IPS DF 19.7 (cell line): ENCODE measurements around the gene SERPINB5.
A peak's percentile ranks its signal among the peaks of the same experiment; 100 is the strongest.

Source experiments
- DNase-seq: peaks from one replicate; pipeline ENCODE4 v3.0.0-alpha.2; 2013; ENCODE audit warnings: low read depth, low spot score

Gene SERPINB5

GRCh38 chr18:63468575-63468974 is 8.2 kb upstream of the SERPINB5 start:
- no peak for DNase-seq

- no peak for DNase-seq
Measured at GRCh38 chr18:63470751-63471150, 6.0 kb upstream of the SERPINB5 start.

- DNase-seq, result no peak
Measured at GRCh38 chr18:63472380-63472779, 4.4 kb upstream of the SERPINB5 start.

DNA sequence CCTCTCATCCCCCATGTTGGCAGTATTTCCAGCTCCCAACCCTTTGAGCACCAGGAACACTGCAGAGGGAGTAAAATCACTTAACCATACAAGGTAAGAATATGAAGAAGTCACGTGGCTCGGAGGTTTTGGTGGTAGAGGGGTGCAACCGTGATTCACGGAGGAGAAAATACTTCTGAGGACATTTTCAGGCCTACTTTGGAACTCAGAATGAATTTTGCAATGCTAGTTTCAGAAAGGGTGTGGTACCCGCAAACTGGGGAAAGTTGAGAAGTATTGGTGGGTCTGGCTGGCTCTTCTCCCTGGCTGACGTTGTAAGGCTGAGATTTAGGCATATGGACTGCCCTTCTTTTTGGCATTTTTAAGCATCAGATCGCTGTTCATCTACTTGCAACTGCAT is 442 bp downstream of the SERPINB5 start:
- no peak for DNase-seq

GRCh38 chr18:63477968-63478367 is 1.2 kb downstream of the SERPINB5 start:
- no peak for DNase-seq

- no peak for DNase-seq
Measured at GRCh38 chr18:63479826-63480225, 3.1 kb downstream of the SERPINB5 start.

DNA sequence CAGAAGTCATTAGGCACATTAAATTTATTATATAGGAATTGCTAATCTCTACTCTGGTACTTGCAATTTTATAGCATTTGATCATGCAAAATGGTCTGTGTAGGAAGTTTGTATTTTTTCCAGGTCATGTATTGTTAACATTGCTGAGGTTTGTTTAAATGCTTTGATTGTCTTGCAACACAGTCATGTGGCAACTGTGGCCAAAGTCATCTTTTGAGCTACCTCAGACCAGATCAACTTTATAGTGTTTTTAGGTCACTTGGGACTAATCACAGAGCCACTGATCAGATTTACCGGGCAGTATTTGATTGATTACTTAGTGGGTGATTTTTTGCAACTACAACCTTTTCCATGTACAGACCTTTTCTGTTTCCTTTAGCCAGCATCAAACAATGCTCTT is 3.7 kb downstream of the SERPINB5 start:
- DNase-seq, result no peak

GRCh38 chr18:63480915-63481314 is 4.2 kb downstream of the SERPINB5 start:
- DNase-seq, result no peak

- DNase-seq, result no peak
Measured at GRCh38 chr18:63487676-63488075, 10.9 kb downstream of the SERPINB5 start.

GRCh38 chr18:63488160-63488559 is 11.4 kb downstream of the SERPINB5 start:
- DNase-seq, result no peak

- DNase-seq, result no peak
Measured at GRCh38 chr18:63492851-63493250, 16.1 kb downstream of the SERPINB5 start.

GRCh38 chr18:63495675-63496074 is 18.9 kb downstream of the SERPINB5 start:
- no peak for DNase-seq

- DNase-seq, result no peak
Measured at GRCh38 chr18:63505566-63506335, 29.0 kb downstream of the SERPINB5 start.

- no peak for DNase-seq
Measured at GRCh38 chr18:63506336-63506646, 29.5 kb downstream of the SERPINB5 start.

- DNase-seq, result no peak
Measured at GRCh38 chr18:63508596-63508995, 31.8 kb downstream of the SERPINB5 start.

GRCh38 chr18:63511285-63511684 is 34.5 kb downstream of the SERPINB5 start:
- peak; percentile 67 for DNase-seq

DNA sequence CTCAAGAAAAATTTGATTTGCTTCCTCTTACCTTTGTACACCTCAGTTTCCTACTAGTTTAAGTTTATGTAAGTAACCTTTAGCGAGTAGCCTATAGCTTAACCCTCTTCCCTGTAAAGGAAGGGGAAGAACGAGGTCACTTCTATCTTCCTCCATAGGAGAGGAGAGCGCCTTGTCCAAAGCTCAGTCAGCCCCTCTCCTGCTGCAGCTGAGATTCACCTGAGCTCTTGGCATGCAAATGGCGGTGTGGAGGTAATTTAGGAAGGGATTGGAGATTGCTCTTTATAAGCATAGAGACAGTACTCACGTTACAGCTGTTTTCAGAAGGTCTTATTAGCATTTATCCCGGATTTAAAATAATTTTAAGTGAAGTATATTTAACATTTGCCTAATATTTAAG is 37.6 kb downstream of the SERPINB5 start:
- DNase-seq, result no peak

DNA sequence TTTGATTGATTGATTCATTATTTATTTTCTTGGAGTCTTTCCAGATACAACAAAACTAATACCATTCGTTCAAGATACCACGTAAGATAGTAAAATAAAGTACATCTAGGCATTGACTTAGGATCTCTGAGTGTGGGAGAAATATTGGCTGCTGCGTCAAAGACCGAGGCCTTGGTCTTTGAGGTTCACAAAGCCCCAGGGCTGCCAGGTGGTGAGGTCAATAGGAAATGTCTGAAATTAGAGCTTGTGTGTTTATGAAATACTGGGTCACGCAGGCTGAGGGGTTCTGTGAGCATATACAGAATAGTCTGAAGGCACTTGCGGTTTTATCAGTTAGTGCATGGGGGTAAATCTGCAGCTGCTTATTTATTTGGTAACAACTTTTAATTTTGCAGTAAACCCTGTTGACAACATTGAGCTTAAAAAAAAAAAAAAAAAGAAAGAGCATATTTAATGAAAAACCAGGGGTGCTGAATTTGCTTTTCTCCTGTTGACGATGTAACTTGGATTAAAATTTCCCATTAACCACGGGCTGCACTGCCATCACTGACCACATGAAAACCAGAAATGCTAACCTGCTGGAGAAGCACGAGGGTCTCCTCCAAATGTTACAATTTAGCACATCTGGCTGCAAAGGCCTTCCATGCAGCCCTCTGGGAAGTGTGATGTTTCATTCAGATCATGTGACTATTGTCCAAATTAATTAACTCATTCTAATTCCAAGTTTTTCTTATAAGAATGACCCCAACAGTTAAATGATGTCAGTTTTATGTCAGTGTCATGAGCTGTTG is 38.3 kb downstream of the SERPINB5 start:
- no peak for DNase-seq

DNA sequence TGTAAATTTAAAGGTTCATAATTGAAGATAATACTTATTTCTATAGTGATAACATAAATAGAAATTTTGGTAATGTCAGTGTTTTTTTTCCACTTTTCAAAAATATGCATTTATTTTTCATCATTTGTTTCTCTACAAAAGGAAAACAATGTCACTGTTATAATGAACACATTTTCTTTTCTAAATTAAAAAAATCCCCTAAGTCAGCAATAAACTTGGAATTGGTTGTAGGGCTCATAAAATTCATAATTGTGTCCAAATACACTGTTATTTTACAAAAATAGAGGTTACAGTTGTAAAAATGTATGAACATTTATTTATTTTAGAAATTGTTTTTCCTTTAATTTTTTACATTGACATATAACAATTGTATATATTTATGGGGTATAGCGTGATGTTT is 39.0 kb downstream of the SERPINB5 start:
- no peak for DNase-seq

- no peak for DNase-seq
Measured at GRCh38 chr18:63518178-63519012, 41.6 kb downstream of the SERPINB5 start.

DNA sequence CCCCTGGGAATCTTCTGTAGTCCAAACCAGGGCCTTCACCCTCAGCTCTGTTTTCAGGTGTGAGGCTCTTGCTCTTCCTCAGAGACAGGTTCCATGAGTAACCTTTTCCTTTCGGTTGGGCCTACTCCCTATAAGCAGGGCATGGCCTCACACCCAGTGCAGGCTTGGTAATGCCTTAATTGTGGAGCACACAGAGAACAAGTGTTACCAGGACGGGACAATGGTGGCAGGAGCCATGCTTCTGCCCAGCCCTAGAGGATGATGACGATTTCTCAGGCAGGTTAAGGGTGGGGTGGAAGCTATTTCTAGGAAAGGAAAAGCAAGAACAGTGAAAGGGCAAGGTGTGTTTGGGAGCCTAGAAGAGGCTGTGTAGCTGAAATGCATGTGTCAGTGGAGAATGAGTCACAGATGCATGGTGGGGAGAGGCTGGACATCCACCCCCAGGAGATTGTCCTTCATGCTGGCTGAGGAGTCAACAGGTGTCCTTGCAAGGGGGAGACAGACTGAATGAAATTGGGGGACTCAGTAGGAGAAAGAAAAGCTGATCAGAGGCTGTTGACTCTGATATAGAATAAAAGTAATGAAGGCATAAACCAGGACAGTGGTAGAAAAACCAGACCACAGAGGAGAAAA is 43.4 kb downstream of the SERPINB5 start:
- DNase-seq, result no peak

DNA sequence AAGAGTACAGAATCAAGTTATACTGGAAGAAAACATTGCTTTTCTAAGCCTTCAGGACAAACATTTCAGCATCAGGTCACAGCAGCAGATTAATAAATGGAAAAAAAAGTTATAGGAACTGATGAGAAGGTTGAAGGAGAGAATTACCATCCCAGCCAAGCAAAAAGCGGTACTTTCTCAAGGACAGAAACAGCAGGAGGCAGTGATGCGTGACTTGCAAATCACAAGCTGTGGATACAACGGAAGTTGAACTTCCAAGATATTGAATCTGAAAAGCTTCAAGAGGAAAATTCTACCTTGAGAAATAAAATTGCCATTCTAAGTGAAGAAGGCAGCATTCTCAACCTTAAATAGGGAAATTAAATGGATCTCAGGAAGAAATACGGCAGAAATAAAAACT is 46.9 kb downstream of the SERPINB5 start:
- no peak for DNase-seq
